Measurements from ENCODE around the gene RETN. TPM values are rescaled to one million over a fixed set of nuclear protein-coding genes. Genes with fewer than 3 reads are reported as not detected.
"Not testable (repeated sequence)": the region's sequence is repeated elsewhere in the genome, so short reads cannot be mapped to it uniquely, and the experiment has no call there.

The RETN gene
- total RNA-seq, 1 donor from 2014 or later = not detected

GRCh38 chr19:7641290-7642276 lies 27.3 kb upstream of the RETN start:
- TF ChIP-seq, protein P1, sequence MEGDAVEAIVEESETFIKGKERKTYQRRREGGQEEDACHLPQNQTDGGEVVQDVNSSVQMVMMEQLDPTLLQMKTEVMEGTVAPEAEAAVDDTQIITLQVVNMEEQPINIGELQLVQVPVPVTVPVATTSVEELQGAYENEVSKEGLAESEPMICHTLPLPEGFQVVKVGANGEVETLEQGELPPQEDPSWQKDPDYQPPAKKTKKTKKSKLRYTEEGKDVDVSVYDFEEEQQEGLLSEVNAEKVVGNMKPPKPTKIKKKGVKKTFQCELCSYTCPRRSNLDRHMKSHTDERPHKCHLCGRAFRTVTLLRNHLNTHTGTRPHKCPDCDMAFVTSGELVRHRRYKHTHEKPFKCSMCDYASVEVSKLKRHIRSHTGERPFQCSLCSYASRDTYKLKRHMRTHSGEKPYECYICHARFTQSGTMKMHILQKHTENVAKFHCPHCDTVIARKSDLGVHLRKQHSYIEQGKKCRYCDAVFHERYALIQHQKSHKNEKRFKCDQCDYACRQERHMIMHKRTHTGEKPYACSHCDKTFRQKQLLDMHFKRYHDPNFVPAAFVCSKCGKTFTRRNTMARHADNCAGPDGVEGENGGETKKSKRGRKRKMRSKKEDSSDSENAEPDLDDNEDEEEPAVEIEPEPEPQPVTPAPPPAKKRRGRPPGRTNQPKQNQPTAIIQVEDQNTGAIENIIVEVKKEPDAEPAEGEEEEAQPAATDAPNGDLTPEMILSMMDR (IDR thresholded peaks at IDR 0.05; ENCODE audit: unreplicated experiment) = no peak
- DNase-seq (ENCODE audit: low spot score) = peak; percentile 26

DNA sequence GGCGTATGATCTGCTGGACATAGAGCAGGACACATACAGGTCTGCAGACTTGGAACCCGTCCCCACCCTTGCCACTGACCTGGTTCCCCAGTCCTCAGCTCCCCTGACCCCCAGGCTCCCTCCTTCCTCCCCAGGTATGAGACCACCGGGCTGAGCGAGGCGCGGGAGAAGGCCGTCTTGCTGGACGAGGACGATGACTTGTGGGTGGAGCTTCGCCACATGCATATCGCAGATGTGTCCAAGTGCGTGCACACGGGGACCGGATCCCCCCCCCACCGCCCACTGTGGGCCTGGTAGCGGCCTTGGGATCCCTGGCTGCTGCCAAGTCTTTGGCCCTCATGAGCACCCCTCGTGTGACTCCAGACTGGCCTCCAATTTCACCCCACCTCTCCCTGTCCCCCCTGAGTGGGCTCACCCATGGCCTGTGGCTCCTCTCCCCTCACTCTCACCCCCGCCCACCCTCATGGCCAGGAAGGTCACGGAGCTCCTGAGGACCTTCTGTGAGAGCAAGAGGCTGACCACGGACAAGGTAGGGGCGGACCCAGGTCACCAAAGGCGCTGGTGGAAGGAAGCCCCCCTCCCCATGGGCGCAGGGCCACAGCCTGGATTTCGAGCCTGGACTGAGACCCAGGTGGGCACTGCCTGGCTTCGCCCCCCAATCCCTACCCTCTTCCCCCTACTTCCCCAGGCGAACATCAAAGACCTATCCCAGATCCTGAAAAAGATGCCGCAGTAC lies 26.4 kb upstream of the RETN start:
- no peak for DNase-seq (ENCODE audit: low spot score)
- Mint-ChIP-seq H3K27ac (ENCODE audit: unreplicated experiment) (no peak overlapping the region), H3K4me3 (ENCODE audit: unreplicated experiment) (no peak overlapping the region), H3K9me3 (ENCODE audit: unreplicated experiment) (no peaks in the 10 kb centered on the region), H3K36me3 (ENCODE audit: low read depth, unreplicated experiment) (peaks cover 7% of the 10 kb centered on the region), H3K4me1 (ENCODE audit: unreplicated experiment) (peaks cover 3% of the 10 kb centered on the region), H3K27me3 (ENCODE audit: unreplicated experiment) (peaks cover 13% of the 10 kb centered on the region)
- TF ChIP-seq, protein P1 (IDR thresholded peaks at IDR 0.05; ENCODE audit: unreplicated experiment) = no peak

More at GRCh38 chr19:7641290-7642276, 27.3 kb upstream of the RETN start:
- peaks cover 3% of the 10 kb centered on the region for H3K4me1 Mint-ChIP-seq (ENCODE audit: unreplicated experiment)
- no peaks in the 10 kb centered on the region for H3K9me3 Mint-ChIP-seq (ENCODE audit: unreplicated experiment)
- H3K36me3 Mint-ChIP-seq (ENCODE audit: low read depth, unreplicated experiment) = peaks cover 7% of the 10 kb centered on the region
- H3K27ac Mint-ChIP-seq (ENCODE audit: unreplicated experiment) = no peak overlapping the region
- no peak overlapping the region for H3K4me3 Mint-ChIP-seq (ENCODE audit: unreplicated experiment)
- peaks cover 13% of the 10 kb centered on the region for H3K27me3 Mint-ChIP-seq (ENCODE audit: unreplicated experiment)

DNA sequence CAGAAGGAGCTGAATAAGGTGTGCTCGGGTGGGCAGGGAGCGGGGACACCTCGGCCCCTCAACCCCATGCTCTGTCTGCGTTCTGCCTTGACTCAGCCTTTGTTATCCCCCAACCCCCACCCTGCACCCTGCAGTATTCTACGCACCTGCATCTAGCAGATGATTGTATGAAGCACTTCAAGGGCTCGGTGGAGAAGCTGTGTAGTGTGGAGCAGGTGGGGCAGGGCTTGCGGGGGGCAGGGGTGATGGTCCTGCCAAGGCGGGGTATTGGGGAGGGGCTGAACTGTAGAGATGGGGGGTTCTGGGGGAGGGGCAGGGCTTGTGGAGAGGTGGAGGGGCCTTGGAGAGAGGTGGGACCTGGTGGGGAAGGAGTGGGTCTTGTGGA lies 25.8 kb upstream of the RETN start:
- Mint-ChIP-seq H3K27me3 (ENCODE audit: unreplicated experiment) (peaks cover 16% of the 10 kb centered on the region), H3K36me3 (ENCODE audit: low read depth, unreplicated experiment) (peaks cover 7% of the 10 kb centered on the region), H3K4me3 (ENCODE audit: unreplicated experiment) (no peak overlapping the region), H3K4me1 (ENCODE audit: unreplicated experiment) (peaks cover 3% of the 10 kb centered on the region), H3K9me3 (ENCODE audit: unreplicated experiment) (no peaks in the 10 kb centered on the region), H3K27ac (ENCODE audit: unreplicated experiment) (no peak overlapping the region)
- TF ChIP-seq, protein P1 (IDR thresholded peaks at IDR 0.05; ENCODE audit: unreplicated experiment) = no peak
- DNase-seq (ENCODE audit: low spot score) = no peak

DNA sequence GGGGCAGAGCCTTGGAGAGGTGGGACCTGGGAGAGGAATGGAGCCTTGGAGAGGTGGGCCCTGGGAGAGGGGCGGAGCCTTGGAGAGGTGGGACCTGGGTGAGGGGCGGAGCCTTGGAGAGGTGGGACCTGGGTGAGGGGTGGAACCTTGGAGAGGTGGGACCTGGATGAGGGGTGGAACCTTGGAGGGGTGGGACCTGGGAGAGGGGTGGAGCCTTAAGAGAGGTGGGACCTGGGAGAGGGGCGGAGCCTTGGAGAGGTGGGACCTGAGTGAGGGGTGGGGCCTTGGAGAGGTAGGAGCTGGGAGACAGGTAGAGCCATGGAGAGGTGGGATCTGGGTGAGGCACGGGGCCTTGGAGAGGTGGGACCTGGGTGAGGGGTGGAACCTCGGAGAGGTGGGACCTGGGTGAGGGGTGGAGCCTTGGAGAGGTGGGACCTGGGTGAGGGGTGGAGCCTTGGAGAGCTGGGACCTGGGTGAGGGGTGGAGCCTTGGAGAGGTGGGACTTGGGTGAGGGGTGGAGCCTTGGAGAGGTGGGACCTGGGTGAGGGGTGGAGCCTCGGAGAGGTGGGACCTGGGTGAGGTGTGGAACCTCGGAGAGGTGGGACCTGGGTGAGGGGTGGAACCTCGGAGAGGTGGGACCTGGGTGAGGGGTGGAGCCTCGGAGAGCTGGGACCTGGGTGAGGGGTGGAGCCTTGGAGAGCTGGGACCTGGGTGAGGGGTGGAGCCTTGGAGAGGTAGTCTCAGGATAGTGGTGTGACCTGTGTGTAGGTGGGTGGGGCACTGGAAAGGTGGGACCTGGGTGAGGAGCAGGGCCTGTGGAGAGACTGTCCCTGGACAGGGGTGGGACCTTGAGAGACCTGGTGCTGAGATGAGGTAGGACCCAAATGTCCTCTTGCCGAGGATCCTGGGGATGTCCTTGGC lies 25.0 kb upstream of the RETN start:
- H3K4me3 Mint-ChIP-seq (ENCODE audit: unreplicated experiment); H3K9me3 Mint-ChIP-seq (ENCODE audit: unreplicated experiment); H3K27ac Mint-ChIP-seq (ENCODE audit: unreplicated experiment); H3K36me3 Mint-ChIP-seq (ENCODE audit: low read depth, unreplicated experiment); DNase-seq (ENCODE audit: low spot score); H3K4me1 Mint-ChIP-seq (ENCODE audit: unreplicated experiment): not testable (repeated sequence)
- H3K27me3 Mint-ChIP-seq (ENCODE audit: unreplicated experiment) = peaks cover 18% of the 10 kb centered on the region

GRCh38 chr19:7644550-7644877 lies 24.3 kb upstream of the RETN start:
- TF ChIP-seq, protein P1 (IDR thresholded peaks at IDR 0.05; ENCODE audit: unreplicated experiment) = no peak

More at GRCh38 chr19:7644550-7644877, 24.3 kb upstream of the RETN start:
- H3K4me1 Mint-ChIP-seq (ENCODE audit: unreplicated experiment) = peaks cover 3% of the 10 kb centered on the region
- H3K9me3 Mint-ChIP-seq (ENCODE audit: unreplicated experiment) = no peaks in the 10 kb centered on the region
- H3K4me3 Mint-ChIP-seq (ENCODE audit: unreplicated experiment) = no peak overlapping the region
- no peak for DNase-seq (ENCODE audit: low spot score)
- H3K36me3 Mint-ChIP-seq (ENCODE audit: low read depth, unreplicated experiment) = peaks cover 7% of the 10 kb centered on the region
- H3K27ac Mint-ChIP-seq (ENCODE audit: unreplicated experiment) = no peak overlapping the region
- H3K27me3 Mint-ChIP-seq (ENCODE audit: unreplicated experiment) = peaks cover 18% of the 10 kb centered on the region

Measured in endothelial cell (in vitro differentiated cells).